Progenitor cell of endocrine pancreas (in vitro differentiated cells): Measurements from ENCODE around the gene MARCHF10. TPM values are rescaled to one million over a fixed set of nuclear protein-coding genes. Genes with fewer than 3 reads are reported as not detected.

Source experiments
- DNase-seq: peaks from one replicate; pipeline ENCODE4 v3.0.0; 2021; ENCODE audit warnings: low spot score; ENCODE audit not compliant: unreplicated experiment
- H3K27ac Mint-ChIP-seq: 2 replicates; pipeline ENCODE4 v1.8.0; 2021; ENCODE audit warnings: mild to moderate bottlenecking, moderate library complexity, mixed read lengths
- H3K27me3 Mint-ChIP-seq: 2 replicates; pipeline ENCODE4 v1.8.0; 2021; ENCODE audit warnings: mixed read lengths
- H3K36me3 Mint-ChIP-seq: 2 replicates; pipeline ENCODE4 v1.8.0; 2022; ENCODE audit warnings: mixed read lengths; ENCODE audit not compliant: insufficient read depth
- H3K4me1 Mint-ChIP-seq: 2 replicates; pipeline ENCODE4 v1.8.0; 2021; ENCODE audit warnings: low read depth, mixed read lengths
- H3K4me3 Mint-ChIP-seq: 2 replicates; pipeline ENCODE4 v1.8.0; 2021; ENCODE audit warnings: low read depth, mild to moderate bottlenecking, moderate library complexity, mixed read lengths
- H3K9me3 Mint-ChIP-seq: 2 replicates; pipeline ENCODE4 v1.8.0; 2021; ENCODE audit warnings: low read depth, mixed read lengths
- total RNA-seq: library from RNA; stranded (reverse); gene quantifications from 2 replicates; pipeline ENCODE4 v1.2.1, GENCODE V29; 2021
- TF ChIP-seq, protein P1 (sequence below): fragments of 200-600 bp; sonication (generic); IDR thresholded peaks from one replicate; pipeline ENCODE4 v1.5.0; 2021; ENCODE audit warnings: antibody characterized with exemption, mild to moderate bottlenecking; ENCODE audit not compliant: unreplicated experiment

The MARCHF10 gene
- total RNA-seq, 1 donor from 2014 or later = not detected

DNA sequence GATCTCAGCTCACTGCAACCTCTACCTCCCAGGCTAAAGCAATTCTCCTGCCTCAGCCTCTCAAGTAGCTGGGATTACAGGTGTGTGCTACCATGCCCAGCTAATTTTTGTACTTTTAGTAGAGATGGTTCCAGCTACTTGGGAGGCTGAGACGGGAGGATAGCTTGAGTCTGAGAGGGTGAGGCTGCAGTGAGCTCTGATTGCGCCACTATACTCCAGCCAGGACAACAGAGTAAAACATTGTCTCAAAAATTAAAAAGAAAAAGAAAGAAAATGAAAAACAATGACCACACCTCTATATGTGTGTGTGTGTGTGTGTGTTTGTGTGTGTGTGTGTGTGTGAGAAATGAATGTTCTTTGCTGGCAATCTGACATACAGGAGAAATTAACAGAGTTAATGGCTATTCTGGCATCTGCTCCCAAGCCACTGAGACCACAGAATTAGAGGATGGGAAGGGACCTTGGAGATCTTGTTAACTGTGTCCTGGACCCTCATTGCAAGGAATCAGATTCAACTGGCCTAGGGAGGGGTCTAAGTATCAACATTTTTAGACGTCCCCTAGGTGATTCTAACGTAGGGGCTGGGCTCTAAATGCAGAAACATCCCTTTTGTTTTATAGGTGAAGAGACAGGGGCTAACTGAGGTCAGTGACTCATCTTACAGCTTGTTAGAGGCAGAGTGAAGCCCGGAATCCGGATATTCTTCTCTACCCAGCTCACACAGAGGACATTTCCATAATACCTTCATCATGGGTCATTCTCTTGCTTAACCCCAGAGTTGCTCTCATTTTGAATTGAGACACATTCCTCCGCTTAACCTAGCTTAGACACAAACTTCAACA lies 16.4 kb upstream of the MARCHF10 start:
- Mint-ChIP-seq H3K4me1 (peaks cover 17% of the 10 kb centered on the region), H3K27ac (no peak overlapping the region), H3K9me3 (no peaks in the 10 kb centered on the region), H3K4me3 (no peak overlapping the region), H3K36me3 (no peaks in the 10 kb centered on the region), H3K27me3 (peaks cover 11% of the 10 kb centered on the region)
- no peak for DNase-seq
- TF ChIP-seq, protein P1, sequence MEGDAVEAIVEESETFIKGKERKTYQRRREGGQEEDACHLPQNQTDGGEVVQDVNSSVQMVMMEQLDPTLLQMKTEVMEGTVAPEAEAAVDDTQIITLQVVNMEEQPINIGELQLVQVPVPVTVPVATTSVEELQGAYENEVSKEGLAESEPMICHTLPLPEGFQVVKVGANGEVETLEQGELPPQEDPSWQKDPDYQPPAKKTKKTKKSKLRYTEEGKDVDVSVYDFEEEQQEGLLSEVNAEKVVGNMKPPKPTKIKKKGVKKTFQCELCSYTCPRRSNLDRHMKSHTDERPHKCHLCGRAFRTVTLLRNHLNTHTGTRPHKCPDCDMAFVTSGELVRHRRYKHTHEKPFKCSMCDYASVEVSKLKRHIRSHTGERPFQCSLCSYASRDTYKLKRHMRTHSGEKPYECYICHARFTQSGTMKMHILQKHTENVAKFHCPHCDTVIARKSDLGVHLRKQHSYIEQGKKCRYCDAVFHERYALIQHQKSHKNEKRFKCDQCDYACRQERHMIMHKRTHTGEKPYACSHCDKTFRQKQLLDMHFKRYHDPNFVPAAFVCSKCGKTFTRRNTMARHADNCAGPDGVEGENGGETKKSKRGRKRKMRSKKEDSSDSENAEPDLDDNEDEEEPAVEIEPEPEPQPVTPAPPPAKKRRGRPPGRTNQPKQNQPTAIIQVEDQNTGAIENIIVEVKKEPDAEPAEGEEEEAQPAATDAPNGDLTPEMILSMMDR = no peak

GRCh38 chr17:62823111-62823893 lies 15.2 kb upstream of the MARCHF10 start:
- DNase-seq = no peak
- no peaks in the 10 kb centered on the region for H3K9me3 Mint-ChIP-seq
- TF ChIP-seq, protein P1 = no peak
- no peaks in the 10 kb centered on the region for H3K36me3 Mint-ChIP-seq
- H3K27me3 Mint-ChIP-seq = peaks cover 13% of the 10 kb centered on the region
- no peak overlapping the region for H3K27ac Mint-ChIP-seq
- peaks cover 19% of the 10 kb centered on the region for H3K4me1 Mint-ChIP-seq
- H3K4me3 Mint-ChIP-seq = no peak overlapping the region

- DNase-seq = no peak
- H3K4me3 Mint-ChIP-seq = no peak overlapping the region
- TF ChIP-seq, protein P1 = no peak
- H3K9me3 Mint-ChIP-seq = no peaks in the 10 kb centered on the region
- peaks cover 13% of the 10 kb centered on the region for H3K27me3 Mint-ChIP-seq
- H3K27ac Mint-ChIP-seq = no peak overlapping the region
- H3K4me1 Mint-ChIP-seq = peaks cover 19% of the 10 kb centered on the region
- no peaks in the 10 kb centered on the region for H3K36me3 Mint-ChIP-seq
These were observed 14.2 kb upstream of the MARCHF10 start for GRCh38 chr17:62822080-62822904.

DNA sequence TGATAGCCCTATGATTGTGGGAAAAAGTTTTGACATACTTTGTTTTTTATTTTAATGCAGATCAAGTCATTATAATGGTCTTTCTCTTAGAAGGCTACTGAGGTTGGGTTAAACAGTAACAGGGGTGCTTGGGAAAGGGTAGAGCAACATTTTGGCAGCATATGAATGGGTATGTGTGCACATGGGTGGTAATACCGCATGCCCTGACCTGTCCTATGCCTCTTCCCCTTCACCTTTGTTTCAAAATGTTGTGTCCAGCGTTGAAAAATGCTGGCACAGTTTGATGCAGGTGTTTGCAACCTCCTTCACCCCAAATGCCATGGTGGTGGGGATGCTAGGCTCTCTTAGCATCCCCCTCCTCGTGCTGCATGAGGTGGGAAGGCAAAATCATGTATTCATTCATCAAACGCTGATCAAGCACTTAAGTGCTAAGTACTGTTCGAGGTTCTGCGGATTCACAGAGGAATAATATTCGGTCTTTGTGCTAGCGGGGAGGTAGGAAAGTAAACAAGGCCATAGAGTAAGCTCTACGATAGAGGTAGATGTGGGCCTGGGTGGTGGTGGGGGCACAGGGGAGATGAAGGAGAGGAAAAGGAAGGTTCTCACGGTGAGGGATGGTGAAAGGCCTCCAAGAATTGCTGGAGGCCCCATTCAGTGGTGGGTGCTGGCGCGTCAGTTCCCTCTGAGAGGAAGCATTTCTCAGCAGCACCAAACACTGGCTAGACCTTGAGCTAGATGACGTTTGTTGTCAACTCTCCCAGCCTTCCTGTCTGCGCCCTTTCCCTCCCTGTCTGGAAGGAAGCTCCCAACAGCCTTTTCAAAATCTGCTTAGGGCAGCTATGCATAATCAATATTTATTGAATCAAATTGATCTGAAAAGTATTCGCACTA lies 13.3 kb upstream of the MARCHF10 start:
- no peak overlapping the region for H3K4me3 Mint-ChIP-seq
- H3K27ac Mint-ChIP-seq = peak overlapping the region; percentile 43
- no peak for DNase-seq
- peaks cover 19% of the 10 kb centered on the region for H3K4me1 Mint-ChIP-seq
- peaks cover 13% of the 10 kb centered on the region for H3K27me3 Mint-ChIP-seq
- TF ChIP-seq, protein P1 = no peak
- H3K36me3 Mint-ChIP-seq = no peaks in the 10 kb centered on the region
- no peaks in the 10 kb centered on the region for H3K9me3 Mint-ChIP-seq
